Endothelial cell of umbilical vein (primary cell): ENCODE results near the gene DNM2. TPM values are rescaled to one million over a fixed set of nuclear protein-coding genes. Genes with fewer than 3 reads are reported as not detected.

ENCODE experiments used
- BruUV-seq: library from RNA; stranded (reverse); fragments of 400-500 nt; replicated peaks from 2 replicates; lab custom pipeline; 2021; lab: Mats Ljungman, UMichigan
- CTCF ChIA-PET: fragments of 300-600, 350-600 bp; sonication (Branson Sonifier 250); formaldehyde crosslinking; loops from one replicate; lab custom pipeline; 2021; ENCODE audit warnings: antibody characterized with exemption, inconsistent platforms; lab: Charles Lee
- POLR2A ChIA-PET: fragments of 300-600, 350-600 bp; sonication (Branson Sonifier 250); formaldehyde crosslinking; loops from one replicate; lab custom pipeline; 2021; ENCODE audit warnings: antibody characterized with exemption, inconsistent platforms; lab: Charles Lee
- DNase-seq: peaks from one replicate; pipeline ENCODE4 v3.0.0-alpha.2; 2011; ENCODE audit warnings: low read depth, low spot score
- FAIRE-seq: peaks from 2 replicates; lab custom pipeline; 2011; peaks lifted over from hg19 to GRCh38; lab: Jason Lieb, UNC
- H2AFZ ChIP-seq: 2 replicates; pipeline ENCODE4 v1.6.0; 2012; ENCODE audit warnings: low read depth, low read length, control low read depth, inconsistent platforms
- H3K27ac ChIP-seq: 2 replicates; pipeline ENCODE4 v1.5.1; 2011; ENCODE audit warnings: low read depth, mild to moderate bottlenecking, control low read depth, low read length, moderate library complexity; ENCODE audit not compliant: insufficient read depth
- H3K27me3 ChIP-seq, 2 experiments: 2 replicates each; pipeline versions ENCODE4 v1.6.0 to v1.6.1; 2011; ENCODE audit warnings: low read length in 2 of 2, mixed read lengths in 1 of 2; ENCODE audit not compliant: control insufficient read depth in 2 of 2, insufficient read depth in 2 of 2
- H3K36me3 ChIP-seq, 2 experiments: 2 replicates in 1 of 2; 3 replicates in 1 of 2; pipeline ENCODE4 v1.5.1; 2011; ENCODE audit warnings: low read length in 2 of 2, mild to moderate bottlenecking in 1 of 2, moderate library complexity in 1 of 2; ENCODE audit not compliant: control insufficient read depth in 2 of 2, insufficient read depth in 2 of 2; ENCODE audit errors: extremely low read depth in 1 of 2
- H3K4me1 ChIP-seq: 3 replicates; pipeline ENCODE4 v1.5.1; 2011; ENCODE audit warnings: mild to moderate bottlenecking, low read length; ENCODE audit not compliant: control insufficient read depth, insufficient read depth; ENCODE audit errors: extremely low read depth
- H3K4me2 ChIP-seq: 2 replicates; pipeline ENCODE4 v1.6.1; 2011; ENCODE audit warnings: low read length, control low read depth, mixed read lengths; ENCODE audit not compliant: insufficient read depth
- H3K4me3 ChIP-seq, 3 experiments: fragments of 200-600 bp in 1 of 3; sonication (generic), shearing (Covaris generic) in 1 of 3; replicated peaks in 1 of 3; 2 replicates each; pipeline ENCODE4 v1.5.1; 2011 to 2016; ENCODE audit warnings: control low read depth in 3 of 3, low read length in 3 of 3, mild to moderate bottlenecking in 2 of 3, inconsistent platforms in 1 of 3, low read depth in 1 of 3, moderate library complexity in 1 of 3; ENCODE audit not compliant: insufficient read depth in 1 of 3
- H3K79me2 ChIP-seq: 2 replicates; pipeline ENCODE4 v1.6.0; 2012; ENCODE audit warnings: low read length, inconsistent platforms; ENCODE audit not compliant: control insufficient read depth, insufficient read depth
- H3K9ac ChIP-seq: replicated peaks from 2 replicates; pipeline ENCODE3; 2011; ENCODE audit warnings: low read length, control low read depth; ENCODE audit not compliant: insufficient read depth; ENCODE audit errors: extremely low read depth
- H3K9me1 ChIP-seq: replicated peaks from 3 replicates; pipeline ENCODE4 v1.6.0; 2011; ENCODE audit warnings: mild to moderate bottlenecking, low read length; ENCODE audit not compliant: control insufficient read depth, insufficient read depth; ENCODE audit errors: extremely low read depth
- H3K9me3 ChIP-seq: replicated peaks from 2 replicates; pipeline ENCODE4 v1.5.1; 2012; ENCODE audit warnings: low read length, inconsistent platforms; ENCODE audit not compliant: control insufficient read depth, insufficient read depth
- H4K20me1 ChIP-seq: replicated peaks from 2 replicates; pipeline ENCODE3; 2011; ENCODE audit warnings: mild to moderate bottlenecking, low read length; ENCODE audit not compliant: control insufficient read depth, insufficient read depth; ENCODE audit errors: extremely low read depth
- CTCF ChIP-seq, 2 donors: IDR thresholded peaks; 1 replicate in 1 of 2; 2 replicates in 1 of 2; pipeline ENCODE4 v1.5.1; 2011; ENCODE audit warnings: low read length in 2 of 2, mild to moderate bottlenecking in 2 of 2, moderate library complexity in 2 of 2, control low read depth in 1 of 2, inconsistent platforms in 1 of 2, low read depth in 1 of 2; ENCODE audit not compliant: insufficient read depth in 1 of 2; ENCODE audit errors: extremely low read depth in 1 of 2
- EZH2 ChIP-seq: IDR thresholded peaks from 2 replicates; pipeline ENCODE4 v1.6.1; 2012; ENCODE audit warnings: borderline replicate concordance, low read depth, mild to moderate bottlenecking, moderate library complexity, low read length, inconsistent platforms; ENCODE audit not compliant: severe bottlenecking
- FOS ChIP-seq: IDR thresholded peaks from 2 replicates; pipeline ENCODE4 v1.6.1; 2011; ENCODE audit warnings: mild to moderate bottlenecking, low read length, moderate library complexity, borderline replicate concordance; ENCODE audit not compliant: insufficient read depth
- GATA2 ChIP-seq: IDR thresholded peaks from 2 replicates; pipeline ENCODE4 v1.7.0; 2011; ENCODE audit warnings: low read depth, mild to moderate bottlenecking, moderate library complexity, mixed read lengths, low read length; ENCODE audit not compliant: insufficient read length, insufficient read depth
- JUN ChIP-seq: IDR thresholded peaks from 2 replicates; pipeline ENCODE4 v1.6.1; 2011; ENCODE audit warnings: borderline replicate concordance, low read depth; ENCODE audit not compliant: insufficient read length, insufficient read depth
- MAX ChIP-seq: IDR thresholded peaks from 2 replicates; pipeline ENCODE4 v1.6.1; 2011; ENCODE audit not compliant: insufficient read depth, insufficient read length
- MYC ChIP-seq: IDR thresholded peaks from one replicate; pipeline ENCODE4 v1.6.1; 2011; ENCODE audit warnings: mild to moderate bottlenecking, low read depth, low read length
- POLR2A ChIP-seq: IDR thresholded peaks from 2 replicates; pipeline ENCODE4 v1.6.1; 2012; ENCODE audit warnings: low read depth, mild to moderate bottlenecking, control low read depth, low read length
- POLR2AphosphoS5 ChIP-seq: IDR thresholded peaks from 2 replicates; pipeline ENCODE4 v1.6.1; 2012; ENCODE audit warnings: low read depth, mild to moderate bottlenecking, control low read depth, low read length, moderate library complexity; ENCODE audit not compliant: insufficient read depth
- dilution Hi-C: fragments of 300-500 bp; cut with MboI; formaldehyde crosslinking; loops from one replicate; pipeline ENCODE4 v1.15.0; 2019; ENCODE audit warnings: low sequenced_read_pairs; ENCODE audit not compliant: extremely low pct_ligation_motif_present
- intact Hi-C: fragments of 100-400 bp; cut with micrococcal nuclease; formaldehyde crosslinking; loops from one replicate; pipeline ENCODE4 v1.10.0; 2022
- polyA plus RNA-seq, 4 experiments: library from polyadenylated mRNA; depleted of rRNA in 3 of 4; stranded (reverse) in 3 of 4; unstranded in 1 of 4; fragments of >200 nt; gene quantifications; 2 replicates each; pipeline versions ENCODE4 v1.2.1 to v1.2.3, GENCODE V29; 2011 to 2012; ENCODE audit warnings: missing spikeins in 1 of 4
- total RNA-seq: library from RNA; stranded (reverse); gene quantifications from 2 replicates; pipeline ENCODE4 v1.2.3, GENCODE V29; 2021

The DNM2 gene
- total and polyA plus RNA-seq, 2 donors (not counting 3 experiments of a cell fraction or from before 2014, with no cell fraction given) = 81.8 to 175 TPM

GRCh38 chr19:10695401-10696398, 22.2 kb upstream of the DNM2 start:
- Histone ChIP-seq H3K36me3 (peaks cover 2 to 13% of the 10 kb centered on the region in 2 experiments), H3K27me3 (no peaks in the 10 kb centered on the region), H3K9me1 (no peaks in the 10 kb centered on the region), H3K79me2 (no peaks in the 10 kb centered on the region), H3K27ac (no peak overlapping the region), H2AFZ (no peak overlapping the region), H4K20me1 (no peaks in the 10 kb centered on the region), H3K9ac (no peak overlapping the region), H3K4me2 (peak overlapping the region; percentile 73), H3K9me3 (no peaks in the 10 kb centered on the region), H3K4me1 (peaks cover 7% of the 10 kb centered on the region), H3K4me3 (peak overlapping the region; percentile 13 to 45 (median 20))
- FAIRE-seq (peak; percentile 92), DNase-seq (peak; percentile 98)
- intact Hi-C loops (loop anchor here (1.0 to 10.0 kb wide), 4 partner anchors 42 to 293 kb away; partner anchors contain the start of gene CDC37), dilution Hi-C loops (no loop called here)
- CTCF ChIA-PET = interaction anchor here (0.6 to 1.8 kb wide), 13 partner anchors 13 to 190 kb away, joined by 3 to 9 read pairs (median 3); partner anchors contain the start of genes CARM1 and DNM2
- POLR2A ChIA-PET = interaction anchor here (0.6 kb wide), 1 partner anchor 109 kb away, joined by 3 read pairs; no protein-coding TSS in a partner anchor
- TF ChIP-seq MAX (peak; percentile 66), GATA2 (no peak), MYC (no peak), POLR2AphosphoS5 (peak; percentile 20), FOS (no peak), POLR2A (no peak), CTCF (IDR thresholded peaks at IDR 0.05; ENCODE audit: extremely low read depth in 1 of 2, insufficient read depth in 1 of 2, low read depth in 1 of 2, low read length in 2 of 2) (no peak), EZH2 (no peak), JUN (no peak)
- no TSS peak for BruUV-seq
